Right lobe of liver (tissue), 6 donors: ENCODE results near the gene SH2D4B. TPM values are rescaled to one million over a fixed set of nuclear protein-coding genes. Genes with fewer than 3 reads are reported as not detected.
A peak's percentile ranks its signal among the peaks of the same experiment; 100 is the strongest.

Source experiments
- ATAC-seq, 4 donors: fragments of 200-7000 bp; cut with Tn5 transposase; one replicate each; pipeline ENCODE4 v1.9.1; 2020; ENCODE audit warnings: mild to moderate bottlenecking in 4 of 4, moderate library complexity in 4 of 4
- DNase-seq, 3 donors: peaks; one replicate each; pipeline ENCODE4 v3.0.0-alpha.2; 2020
- H3K27ac ChIP-seq, 3 donors: fragments of 200-600 bp; one replicate each; pipeline ENCODE4 v1.8.0; 2022
- H3K27me3 ChIP-seq, 2 donors: fragments of 200-600 bp; one replicate each; pipeline ENCODE4 v1.8.0; 2022
- H3K36me3 ChIP-seq, 4 donors: fragments of 200-600 bp; sonication (generic) in 1 of 4; one replicate each; pipeline versions ENCODE4 v1.5.1 to v1.8.0; 2017 to 2022; ENCODE audit warnings: control low read depth in 1 of 4
- H3K4me1 ChIP-seq, 4 donors: fragments of 200-600 bp; sonication (generic) in 1 of 4; one replicate each; pipeline versions ENCODE4 v1.5.1 to v1.8.0; 2017 to 2022; ENCODE audit warnings: control low read depth in 1 of 4
- H3K4me3 ChIP-seq, 3 donors: fragments of 200-600 bp; one replicate each; pipeline ENCODE4 v1.8.0; 2022
- H3K9me3 ChIP-seq, 4 donors: fragments of 200-600 bp; sonication (generic) in 1 of 4; one replicate each; pipeline versions ENCODE4 v1.5.1 to v1.8.0; 2017 to 2022; ENCODE audit warnings: control low read depth in 1 of 4
- CTCF ChIP-seq, 4 donors: fragments of 200-600 bp in 3 of 4; fragments of 450-650 bp in 1 of 4; IDR thresholded peaks; one replicate each; pipeline versions ENCODE4 v1.5.1 to v1.8.0; 2016 to 2022; ENCODE audit warnings: antibody characterized with exemption in 4 of 4, mild to moderate bottlenecking in 2 of 4
- POLR2A ChIP-seq: fragments of 450-650 bp; IDR thresholded peaks from one replicate; pipeline ENCODE4 v1.6.1; 2017; ENCODE audit warnings: antibody characterized with exemption, mild to moderate bottlenecking
- WGBS: methylation state at CpG from one replicate; pipeline ENCODE4 v1.1.6; 2018; ENCODE audit warnings: low coverage, low lambda C conversion rate; ENCODE audit not compliant: insufficient coverage; ENCODE audit errors: missing lambda C conversion rate; 5-methylcytosine and 5-hydroxymethylcytosine counted together
- intact Hi-C, 2 donors: fragments of 100-400 bp; cut with DNase I; formaldehyde crosslinking; loops; one replicate each; pipeline versions ENCODE4 v1.11.2 to v1.14.1; 2022
- total RNA-seq, 6 experiments: library from RNA; depleted of rRNA in 2 of 6; stranded (reverse); fragments of >200 nt in 2 of 6; fragmentation: NEBNext Ultra II Directional in 3 of 6; extraction: Animal tissue kit (Norgen Biotek cat#: 25700) in 3 of 6; gene quantifications; one replicate each; pipeline versions ENCODE4 v1.1.0 to v1.2.4, GENCODE V29; 2016 to 2023
- donor health status: DM: no; HTN: yes; CAD: no.
- donor health status: DM: no; HTN: no; CAD: no.
- donor health status: DM: no; HTN: no; CAD: no.
- donor health status: DM: no; HTN: yes; CAD: no.
- donor health status: DM: no; HTN: yes; CAD: no.

SH2D4B gene
- total RNA-seq, 6 experiments from 2014 or later: not detected

GRCh38 chr10:80613466-80614170 is 75.9 kb downstream of the SH2D4B start:
- intact Hi-C loops: no loop called here
- no peaks in the 10 kb centered on the region for H3K4me1 ChIP-seq
- H3K36me3 ChIP-seq: no peaks in the 10 kb centered on the region
- H3K4me3 ChIP-seq: no peak overlapping the region
- ATAC-seq (no peak), DNase-seq (peak in 1 of 3 donors; percentile 21)
- TF ChIP-seq CTCF (IDR thresholded peaks at IDR 0.05) (no peak), POLR2A (no peak)
- H3K27me3 ChIP-seq: no peaks in the 10 kb centered on the region
- WGBS: 47% methylated on average over 3 of the region's 8 CpGs
- no peaks in the 10 kb centered on the region for H3K9me3 ChIP-seq
- no peak overlapping the region for H3K27ac ChIP-seq

- DNase-seq (peak in 1 of 3 donors; percentile 31), ATAC-seq (no peak)
- WGBS: 76% methylated on average over 3 of the region's 5 CpGs
- H3K36me3 ChIP-seq: no peaks in the 10 kb centered on the region
- H3K27ac ChIP-seq: no peak overlapping the region
- no peak for TF ChIP-seq POLR2A
- no peak overlapping the region for H3K4me3 ChIP-seq
- no peaks in the 10 kb centered on the region for H3K9me3 ChIP-seq
- intact Hi-C loops: no loop called here
- H3K4me1 ChIP-seq: no peaks in the 10 kb centered on the region
- H3K27me3 ChIP-seq: no peaks in the 10 kb centered on the region
Measured at GRCh38 chr10:80614576-80615416, 77.1 kb downstream of the SH2D4B start.

- TF ChIP-seq CTCF (IDR thresholded peaks at IDR 0.05) (no peak), POLR2A (no peak)
- no peaks in the 10 kb centered on the region for H3K27me3 ChIP-seq
- WGBS: no CpG with 5 or more reads among the region's 3 CpGs
- ATAC-seq: no peak
- no peaks in the 10 kb centered on the region for H3K4me1 ChIP-seq
- DNase-seq: peak in 1 of 3 donors; percentile 9
- no peaks in the 10 kb centered on the region for H3K9me3 ChIP-seq
- intact Hi-C loops: no loop called here
- no peaks in the 10 kb centered on the region for H3K36me3 ChIP-seq
- H3K4me3 ChIP-seq: no peak overlapping the region
- no peak overlapping the region for H3K27ac ChIP-seq
Measured at GRCh38 chr10:80617807-80618206, 80.1 kb downstream of the SH2D4B start.

- Histone ChIP-seq H3K4me3 (no peak overlapping the region), H3K9me3 (no peaks in the 10 kb centered on the region), H3K27ac (no peak overlapping the region), H3K36me3 (no peaks in the 10 kb centered on the region), H3K4me1 (no peaks in the 10 kb centered on the region), H3K27me3 (no peaks in the 10 kb centered on the region)
- ATAC-seq (no peak), DNase-seq (no peak)
- 83% methylated on average over 2 of the region's 5 CpGs for WGBS
- TF ChIP-seq CTCF (IDR thresholded peaks at IDR 0.05): no peak
- intact Hi-C loops: no loop called here
Measured at GRCh38 chr10:80619036-80619435, 81.3 kb downstream of the SH2D4B start.

- TF ChIP-seq POLR2A: no peak
- TF ChIP-seq CTCF (IDR thresholded peaks at IDR 0.05): no peak
- Histone ChIP-seq H3K27ac (no peak overlapping the region), H3K27me3 (no peaks in the 10 kb centered on the region), H3K9me3 (no peaks in the 10 kb centered on the region), H3K4me1 (no peaks in the 10 kb centered on the region), H3K36me3 (no peaks in the 10 kb centered on the region), H3K4me3 (no peak overlapping the region)
- intact Hi-C loops: no loop called here
- WGBS: 50% methylated on average over 3 of the region's 3 CpGs
- DNase-seq (no peak), ATAC-seq (no peak)
Measured at GRCh38 chr10:80622153-80622552, 84.5 kb downstream of the SH2D4B start.
